ENCODE measurements around the gene MX2.

DNA sequence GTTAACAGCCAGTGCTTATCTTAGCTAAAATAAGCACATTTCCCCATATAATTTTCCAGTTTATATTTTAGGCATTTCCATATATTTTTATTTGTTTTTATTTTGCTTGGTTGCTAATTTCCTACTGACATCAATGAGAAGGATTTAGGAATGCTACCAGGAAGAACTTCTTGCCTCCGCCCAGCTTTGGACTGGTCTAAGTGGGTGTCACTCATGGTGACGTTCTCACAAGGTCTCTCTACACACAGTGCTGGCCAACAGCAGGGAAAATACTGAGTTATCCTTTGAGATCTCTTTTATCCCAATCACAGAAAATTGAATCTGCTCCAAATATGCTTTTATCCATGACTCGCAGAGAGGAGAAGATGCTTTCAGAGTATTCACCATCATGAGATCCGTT, 77.4 kb downstream of the MX2 start:
- TF ChIP-seq, protein P1, sequence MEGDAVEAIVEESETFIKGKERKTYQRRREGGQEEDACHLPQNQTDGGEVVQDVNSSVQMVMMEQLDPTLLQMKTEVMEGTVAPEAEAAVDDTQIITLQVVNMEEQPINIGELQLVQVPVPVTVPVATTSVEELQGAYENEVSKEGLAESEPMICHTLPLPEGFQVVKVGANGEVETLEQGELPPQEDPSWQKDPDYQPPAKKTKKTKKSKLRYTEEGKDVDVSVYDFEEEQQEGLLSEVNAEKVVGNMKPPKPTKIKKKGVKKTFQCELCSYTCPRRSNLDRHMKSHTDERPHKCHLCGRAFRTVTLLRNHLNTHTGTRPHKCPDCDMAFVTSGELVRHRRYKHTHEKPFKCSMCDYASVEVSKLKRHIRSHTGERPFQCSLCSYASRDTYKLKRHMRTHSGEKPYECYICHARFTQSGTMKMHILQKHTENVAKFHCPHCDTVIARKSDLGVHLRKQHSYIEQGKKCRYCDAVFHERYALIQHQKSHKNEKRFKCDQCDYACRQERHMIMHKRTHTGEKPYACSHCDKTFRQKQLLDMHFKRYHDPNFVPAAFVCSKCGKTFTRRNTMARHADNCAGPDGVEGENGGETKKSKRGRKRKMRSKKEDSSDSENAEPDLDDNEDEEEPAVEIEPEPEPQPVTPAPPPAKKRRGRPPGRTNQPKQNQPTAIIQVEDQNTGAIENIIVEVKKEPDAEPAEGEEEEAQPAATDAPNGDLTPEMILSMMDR (IDR thresholded peaks at IDR 0.05; ENCODE audit: low read length), result no peak
- TF ChIP-seq EZH2 (optimal IDR thresholded peaks at IDR 0.05; ENCODE audit: low read depth, low read length), result no peak

All from MM.1S (cell line).